ENCODE measurements around the gene SENP5.
A peak's percentile ranks its signal among the peaks of the same experiment; 100 is the strongest.

Gene SENP5

GRCh38 chr3:196916995-196917394 lies 49.3 kb downstream of the SENP5 start:
- no peak for TF ChIP-seq CTCF (IDR thresholded peaks at IDR 0.05; ENCODE audit: insufficient read depth, low read depth, low read length, missing control alignments)
- DNase-seq (ENCODE audit: low read depth): no peak
- no peak overlapping the region for H3K4me3 ChIP-seq (ENCODE audit: low read depth, low read length)

GRCh38 chr3:196918968-196919367 lies 51.2 kb downstream of the SENP5 start:
- DNase-seq (ENCODE audit: low read depth): no peak
- TF ChIP-seq CTCF (IDR thresholded peaks at IDR 0.05; ENCODE audit: insufficient read depth, low read depth, low read length, missing control alignments): no peak
- no peak overlapping the region for H3K4me3 ChIP-seq (ENCODE audit: low read depth, low read length)

- no peak overlapping the region for H3K4me3 ChIP-seq (ENCODE audit: low read depth, low read length)
- no peak for TF ChIP-seq CTCF (IDR thresholded peaks at IDR 0.05; ENCODE audit: insufficient read depth, low read depth, low read length, missing control alignments)
- peak; percentile 18 for DNase-seq (ENCODE audit: low read depth)
Measured at GRCh38 chr3:196920733-196921132, 53.0 kb downstream of the SENP5 start.

- no peak overlapping the region for H3K4me3 ChIP-seq (ENCODE audit: low read depth, low read length)
- DNase-seq (ENCODE audit: low read depth): no peak
- no peak for TF ChIP-seq CTCF (IDR thresholded peaks at IDR 0.05; ENCODE audit: insufficient read depth, low read depth, low read length, missing control alignments)
Measured at GRCh38 chr3:196927571-196928453, 60.1 kb downstream of the SENP5 start.

GRCh38 chr3:196931157-196931556 lies 63.4 kb downstream of the SENP5 start:
- no peak for TF ChIP-seq CTCF (IDR thresholded peaks at IDR 0.05; ENCODE audit: insufficient read depth, low read depth, low read length, missing control alignments)
- peak overlapping the region; percentile 2; the same call in 1 of the 2 replicates for H3K4me3 ChIP-seq (ENCODE audit: low read depth, low read length)
- DNase-seq (ENCODE audit: low read depth): peak; percentile 32

GRCh38 chr3:196931828-196932587 lies 64.3 kb downstream of the SENP5 start:
- H3K4me3 ChIP-seq (ENCODE audit: low read depth, low read length): no peak overlapping the region; the same call in 1 of the 2 replicates
- TF ChIP-seq CTCF (IDR thresholded peaks at IDR 0.05; ENCODE audit: insufficient read depth, low read depth, low read length, missing control alignments): no peak
- peak; percentile 76 for DNase-seq (ENCODE audit: low read depth)

All from GM12865 (cell line).